ENCODE measurements around the gene PDLIM1.

The PDLIM1 gene
- 0.09 to 3.3 (median 0.69) reads per million in 3 donors for total RNA-seq

DNA sequence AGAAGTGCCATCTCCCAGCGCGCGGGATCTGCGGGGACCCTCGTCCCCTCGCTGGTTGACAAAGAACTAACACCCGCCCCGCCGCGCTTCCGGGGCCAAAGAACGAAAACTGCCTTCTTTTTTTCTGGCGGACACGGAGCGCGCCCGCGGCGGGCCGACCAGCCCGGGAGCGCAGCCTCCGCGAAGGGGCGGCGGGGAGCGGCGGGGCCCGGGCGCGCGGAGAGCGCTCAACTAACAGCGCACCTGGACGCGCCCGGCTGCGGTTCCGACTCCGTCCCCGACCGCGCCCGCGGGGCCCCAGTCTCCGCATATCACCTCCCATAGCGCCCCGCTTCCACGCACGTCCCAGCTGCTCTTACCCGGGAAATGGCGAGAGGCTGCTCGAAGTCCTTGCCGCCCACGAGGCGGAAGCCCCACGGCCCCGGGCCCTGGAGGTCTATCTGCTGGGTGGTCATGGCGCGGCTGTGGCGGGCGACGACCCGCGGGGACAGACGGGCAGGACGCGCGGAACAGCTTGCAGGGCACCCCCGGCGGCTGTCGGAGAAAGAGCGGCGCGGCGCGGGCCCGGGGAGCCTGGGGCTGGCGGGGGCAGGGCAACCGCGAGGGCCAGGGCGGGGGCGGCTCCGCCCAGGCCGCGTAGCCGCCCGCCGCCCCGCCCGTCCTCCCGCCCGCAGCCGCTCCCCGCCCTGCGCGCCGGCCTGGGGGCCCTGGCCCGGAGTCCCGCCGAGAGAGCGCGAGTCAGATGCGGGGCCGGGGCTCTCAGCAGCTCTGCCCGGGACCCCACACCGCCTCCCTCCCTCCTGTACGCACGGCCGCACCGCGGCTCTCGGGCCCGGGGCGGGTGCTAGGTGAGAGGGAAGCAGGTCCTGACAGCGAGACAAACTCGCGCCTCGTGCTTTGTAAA is at the start of gene PDLIM1:
Gene PDLIM1 (minus strand): TSS at position 543 of the 904 bp plus-strand sequence. CDS start 88 bp downstream, at position 455.
- H3K27me3 ChIP-seq (replicated peaks; ENCODE audit: control insufficient read depth, insufficient read depth, low read length, poor library complexity, severe bottlenecking) = peaks cover 3% of the 10 kb centered on the region
- H3K4me1 ChIP-seq (ENCODE audit: control insufficient read depth, insufficient read depth, low read length, poor library complexity, severe bottlenecking) = peaks cover 3% of the 10 kb centered on the region
- no peak within 1 kb of the TSS for H3K4me3 ChIP-seq (ENCODE audit: insufficient read depth, low read depth, low read length, poor library complexity, severe bottlenecking)
- H3K27ac ChIP-seq (ENCODE audit: insufficient read depth, low read length, poor library complexity, severe bottlenecking) = no peak within 1 kb of the TSS
- no peaks in the 10 kb centered on the region for H3K36me3 ChIP-seq (ENCODE audit: control insufficient read depth, insufficient read depth, low read length)
- no peak for DNase-seq
- H3K9me3 ChIP-seq (ENCODE audit: control insufficient read depth, low read length) = no peaks in the 10 kb centered on the region

DNA sequence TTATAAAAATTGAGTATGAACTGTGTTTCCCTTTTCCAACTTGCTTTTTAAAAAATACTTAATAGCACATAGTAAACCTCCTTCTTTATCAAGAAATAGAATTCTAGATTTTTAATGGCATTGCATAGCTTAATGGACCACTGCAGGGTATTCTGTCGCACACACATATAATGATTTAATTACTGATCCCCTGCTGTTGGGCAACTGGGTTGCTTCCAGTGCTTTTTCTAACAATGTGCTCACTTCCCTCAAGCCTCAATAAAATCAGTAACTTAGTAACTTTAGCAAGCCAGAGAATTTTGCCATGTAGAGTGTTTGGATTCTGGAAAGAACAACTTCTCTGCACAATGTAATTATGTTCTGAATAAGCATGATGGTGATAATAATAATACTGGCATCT is 49.1 kb upstream of the PDLIM1 start:
- no peak overlapping the region for H3K27ac ChIP-seq (ENCODE audit: insufficient read depth, low read length, poor library complexity, severe bottlenecking)
- H3K36me3 ChIP-seq (ENCODE audit: control insufficient read depth, insufficient read depth, low read length) = no peaks in the 10 kb centered on the region
- DNase-seq = no peak
- no peak overlapping the region for H3K4me3 ChIP-seq (ENCODE audit: insufficient read depth, low read depth, low read length, poor library complexity, severe bottlenecking)
- no peaks in the 10 kb centered on the region for H3K9me3 ChIP-seq (ENCODE audit: control insufficient read depth, low read length)
- H3K4me1 ChIP-seq (ENCODE audit: control insufficient read depth, insufficient read depth, low read length, poor library complexity, severe bottlenecking) = no peaks in the 10 kb centered on the region
- H3K27me3 ChIP-seq (replicated peaks; ENCODE audit: control insufficient read depth, insufficient read depth, low read length, poor library complexity, severe bottlenecking) = no peaks in the 10 kb centered on the region

- H3K27me3 ChIP-seq (replicated peaks; ENCODE audit: control insufficient read depth, insufficient read depth, low read length, poor library complexity, severe bottlenecking) = no peaks in the 10 kb centered on the region
- H3K27ac ChIP-seq (ENCODE audit: insufficient read depth, low read length, poor library complexity, severe bottlenecking) = no peak overlapping the region
- H3K4me3 ChIP-seq (ENCODE audit: insufficient read depth, low read depth, low read length, poor library complexity, severe bottlenecking) = no peak overlapping the region
- H3K9me3 ChIP-seq (ENCODE audit: control insufficient read depth, low read length) = no peaks in the 10 kb centered on the region
- no peaks in the 10 kb centered on the region for H3K36me3 ChIP-seq (ENCODE audit: control insufficient read depth, insufficient read depth, low read length)
- H3K4me1 ChIP-seq (ENCODE audit: control insufficient read depth, insufficient read depth, low read length, poor library complexity, severe bottlenecking) = no peaks in the 10 kb centered on the region
- no peak for DNase-seq
Observed at GRCh38 chr10:95337423-95338160, 46.8 kb upstream of the PDLIM1 start.

- Histone ChIP-seq H3K4me1 (ENCODE audit: control insufficient read depth, insufficient read depth, low read length, poor library complexity, severe bottlenecking) (no peaks in the 10 kb centered on the region), H3K9me3 (ENCODE audit: control insufficient read depth, low read length) (no peaks in the 10 kb centered on the region), H3K4me3 (ENCODE audit: insufficient read depth, low read depth, low read length, poor library complexity, severe bottlenecking) (no peak overlapping the region), H3K36me3 (ENCODE audit: control insufficient read depth, insufficient read depth, low read length) (no peaks in the 10 kb centered on the region), H3K27me3 (replicated peaks; ENCODE audit: control insufficient read depth, insufficient read depth, low read length, poor library complexity, severe bottlenecking) (no peaks in the 10 kb centered on the region), H3K27ac (ENCODE audit: insufficient read depth, low read length, poor library complexity, severe bottlenecking) (no peak overlapping the region)
- DNase-seq = no peak
Observed at GRCh38 chr10:95336702-95337101, 45.9 kb upstream of the PDLIM1 start.

- no peaks in the 10 kb centered on the region for H3K36me3 ChIP-seq (ENCODE audit: control insufficient read depth, insufficient read depth, low read length)
- no peak for DNase-seq
Observed at GRCh38 chr10:95335933-95336699, 45.3 kb upstream of the PDLIM1 start.

DNA sequence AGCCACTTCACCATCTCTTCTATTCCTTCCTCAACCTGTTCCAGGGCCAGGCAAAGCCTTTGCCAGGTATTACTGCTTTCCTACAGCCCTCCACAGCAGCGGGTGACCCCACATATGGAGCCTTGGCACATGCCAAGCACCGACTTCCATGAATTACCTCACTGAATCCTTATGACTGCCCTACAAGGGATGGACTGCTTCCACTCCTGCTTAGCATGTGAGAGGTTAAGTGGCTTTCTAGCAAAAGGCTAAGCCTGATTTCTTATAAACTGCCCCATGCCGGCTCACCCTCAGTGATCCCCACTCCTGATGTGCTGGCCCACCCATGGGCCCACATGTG is 44.0 kb upstream of the PDLIM1 start:
- no peaks in the 10 kb centered on the region for H3K36me3 ChIP-seq (ENCODE audit: control insufficient read depth, insufficient read depth, low read length)
- no peaks in the 10 kb centered on the region for H3K9me3 ChIP-seq (ENCODE audit: control insufficient read depth, low read length)
- no peaks in the 10 kb centered on the region for H3K4me1 ChIP-seq (ENCODE audit: control insufficient read depth, insufficient read depth, low read length, poor library complexity, severe bottlenecking)
- no peak overlapping the region for H3K4me3 ChIP-seq (ENCODE audit: insufficient read depth, low read depth, low read length, poor library complexity, severe bottlenecking)
- no peaks in the 10 kb centered on the region for H3K27me3 ChIP-seq (replicated peaks; ENCODE audit: control insufficient read depth, insufficient read depth, low read length, poor library complexity, severe bottlenecking)
- H3K27ac ChIP-seq (ENCODE audit: insufficient read depth, low read length, poor library complexity, severe bottlenecking) = no peak overlapping the region
- no peak for DNase-seq

More at GRCh38 chr10:95335933-95336699, 45.3 kb upstream of the PDLIM1 start:
- no peaks in the 10 kb centered on the region for H3K4me1 ChIP-seq (ENCODE audit: control insufficient read depth, insufficient read depth, low read length, poor library complexity, severe bottlenecking)
- H3K27ac ChIP-seq (ENCODE audit: insufficient read depth, low read length, poor library complexity, severe bottlenecking) = no peak overlapping the region
- no peaks in the 10 kb centered on the region for H3K27me3 ChIP-seq (replicated peaks; ENCODE audit: control insufficient read depth, insufficient read depth, low read length, poor library complexity, severe bottlenecking)
- no peak overlapping the region for H3K4me3 ChIP-seq (ENCODE audit: insufficient read depth, low read depth, low read length, poor library complexity, severe bottlenecking)
- H3K9me3 ChIP-seq (ENCODE audit: control insufficient read depth, low read length) = no peaks in the 10 kb centered on the region

GRCh38 chr10:95333997-95334804 is 43.4 kb upstream of the PDLIM1 start:
- H3K4me3 ChIP-seq (ENCODE audit: insufficient read depth, low read depth, low read length, poor library complexity, severe bottlenecking) = no peak overlapping the region
- H3K27me3 ChIP-seq (replicated peaks; ENCODE audit: control insufficient read depth, insufficient read depth, low read length, poor library complexity, severe bottlenecking) = no peaks in the 10 kb centered on the region
- no peaks in the 10 kb centered on the region for H3K4me1 ChIP-seq (ENCODE audit: control insufficient read depth, insufficient read depth, low read length, poor library complexity, severe bottlenecking)
- DNase-seq = no peak
- H3K36me3 ChIP-seq (ENCODE audit: control insufficient read depth, insufficient read depth, low read length) = no peaks in the 10 kb centered on the region
- H3K27ac ChIP-seq (ENCODE audit: insufficient read depth, low read length, poor library complexity, severe bottlenecking) = no peak overlapping the region
- no peaks in the 10 kb centered on the region for H3K9me3 ChIP-seq (ENCODE audit: control insufficient read depth, low read length)

DNA sequence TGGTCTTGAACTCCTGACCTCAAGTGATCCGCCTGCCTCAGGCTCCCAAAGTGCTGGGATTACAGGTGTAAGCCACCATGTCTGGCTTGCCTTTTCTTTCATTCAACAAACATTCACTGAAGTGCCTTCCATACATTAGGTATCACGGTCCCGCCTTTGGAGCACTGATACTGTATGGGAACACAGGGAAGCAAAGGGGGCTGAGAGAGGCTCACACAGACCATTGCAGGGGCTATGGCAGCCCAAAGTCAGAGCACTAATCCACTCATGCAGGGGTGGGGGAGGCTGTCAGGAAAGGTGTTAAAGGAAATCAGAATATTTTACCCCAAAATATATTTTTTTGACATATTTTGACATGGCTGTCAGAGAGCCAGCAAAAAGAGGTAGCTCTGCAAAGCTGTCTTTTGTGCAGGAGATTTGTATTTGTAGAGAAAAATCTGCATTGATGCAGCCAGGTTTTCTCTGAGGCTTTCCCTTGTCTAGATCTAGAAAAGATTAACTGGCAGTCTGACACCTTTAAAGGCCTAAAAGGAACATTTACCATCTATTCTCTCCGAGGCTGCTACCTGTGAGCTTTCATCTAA is 42.0 kb upstream of the PDLIM1 start:
- Histone ChIP-seq H3K27me3 (replicated peaks; ENCODE audit: control insufficient read depth, insufficient read depth, low read length, poor library complexity, severe bottlenecking) (no peaks in the 10 kb centered on the region), H3K36me3 (ENCODE audit: control insufficient read depth, insufficient read depth, low read length) (no peaks in the 10 kb centered on the region), H3K9me3 (ENCODE audit: control insufficient read depth, low read length) (no peaks in the 10 kb centered on the region), H3K4me1 (ENCODE audit: control insufficient read depth, insufficient read depth, low read length, poor library complexity, severe bottlenecking) (no peaks in the 10 kb centered on the region), H3K27ac (ENCODE audit: insufficient read depth, low read length, poor library complexity, severe bottlenecking) (no peak overlapping the region), H3K4me3 (ENCODE audit: insufficient read depth, low read depth, low read length, poor library complexity, severe bottlenecking) (no peak overlapping the region)
- no peak for DNase-seq

DNA sequence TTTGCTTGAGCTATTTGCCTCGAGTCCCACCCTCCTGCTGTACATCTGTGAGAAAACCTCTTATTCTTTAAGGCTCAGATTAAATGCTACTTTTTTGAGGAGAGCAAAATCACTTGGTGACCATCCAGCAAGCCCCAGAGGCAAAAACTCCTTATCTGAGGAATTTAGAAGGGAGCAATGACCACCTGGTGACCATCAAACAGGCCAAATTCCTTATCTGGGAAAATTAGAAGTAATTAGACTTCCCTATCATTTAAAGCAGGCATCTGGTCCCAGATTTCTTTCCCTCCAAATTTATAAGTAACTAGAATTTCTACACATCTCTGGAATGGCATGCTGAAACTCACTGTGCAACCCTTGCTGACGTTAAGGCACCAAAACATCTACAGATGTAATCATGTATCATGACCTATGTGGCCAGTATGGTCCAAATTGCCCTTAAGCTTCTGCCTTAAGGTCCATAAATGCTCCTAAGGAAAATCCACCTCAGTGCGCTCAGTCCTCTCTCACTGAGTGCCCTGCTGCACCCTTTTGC is 40.9 kb upstream of the PDLIM1 start:
- Histone ChIP-seq H3K9me3 (ENCODE audit: control insufficient read depth, low read length) (no peaks in the 10 kb centered on the region), H3K27ac (ENCODE audit: insufficient read depth, low read length, poor library complexity, severe bottlenecking) (no peak overlapping the region), H3K27me3 (replicated peaks; ENCODE audit: control insufficient read depth, insufficient read depth, low read length, poor library complexity, severe bottlenecking) (no peaks in the 10 kb centered on the region), H3K4me1 (ENCODE audit: control insufficient read depth, insufficient read depth, low read length, poor library complexity, severe bottlenecking) (no peaks in the 10 kb centered on the region), H3K4me3 (ENCODE audit: insufficient read depth, low read depth, low read length, poor library complexity, severe bottlenecking) (no peak overlapping the region), H3K36me3 (ENCODE audit: control insufficient read depth, insufficient read depth, low read length) (no peaks in the 10 kb centered on the region)
- DNase-seq = no peak

All from effector memory CD4-positive, alpha-beta T cell (primary cell).